Lower leg skin (tissue), 3 donors: ENCODE measurements around the gene ZNF429.

Experiments used
- CTCF ChIP-seq, 3 donors: fragments of 450-650 bp; IDR thresholded peaks; one replicate each; pipeline ENCODE4 v1.5.1; 2016; ENCODE audit warnings: antibody characterized with exemption in 3 of 3, mild to moderate bottlenecking in 3 of 3, moderate library complexity in 2 of 3
- POLR2A ChIP-seq, 2 donors: fragments of 450-650 bp; IDR thresholded peaks; one replicate each; pipeline ENCODE4 v1.6.1; 2016 to 2017; ENCODE audit warnings: antibody characterized with exemption in 2 of 2, mild to moderate bottlenecking in 1 of 2, moderate library complexity in 1 of 2

GRCh38 chr19:21485926-21486325 is 19.5 kb upstream of the ZNF429 start:
- TF ChIP-seq CTCF (IDR thresholded peaks at IDR 0.05) (no peak), POLR2A (IDR thresholded peaks at IDR 0.05) (no peak)
